ENCODE measurements around the gene CCDC142. TPM values are rescaled to one million over a fixed set of nuclear protein-coding genes. Genes with fewer than 3 reads are reported as not detected.

The CCDC142 gene
- total and polyA plus RNA-seq, 2 of the 8 experiments (the other 6 are each of a cell fraction or from before 2014, with no cell fraction given), result 6.0 to 10.7 TPM

- H3K79me1 ChIP-seq (ENCODE audit: low read depth, low read length), result peaks cover 13% of the 10 kb centered on the region; the same call in 1 of the 2 replicates
- H3K27me3 ChIP-seq (replicated peaks in 1 of 4; ENCODE audit: control insufficient read depth in 3 of 4, extremely low read depth in 1 of 4, insufficient read depth in 3 of 4, low read length in 3 of 4), result no peaks in the 10 kb centered on the region; a peak in 2 of 7 replicates
- H3K79me2 ChIP-seq (ENCODE audit: control insufficient read depth in 1 of 2, insufficient read depth in 2 of 2, low read length in 2 of 2), result peaks cover 4 to 34% of the 10 kb centered on the region in 2 experiments; a peak in 2 of 4 replicates
- no peaks in the 10 kb centered on the region for H3K9me3 ChIP-seq (ENCODE audit: insufficient read depth in 2 of 2, low read depth in 1 of 2, low read length in 1 of 2)
- no peak overlapping the region for H2BK20ac ChIP-seq (ENCODE audit: low read length)
- H3K56ac ChIP-seq (replicated peaks; ENCODE audit: insufficient read length, low read depth, low read length), result peak overlapping the region; percentile 38
- peak overlapping the region; percentile 87 for H3K27ac ChIP-seq (ENCODE audit: low read depth, low read length)
- H3K4me1 ChIP-seq (replicated peaks in 1 of 4; ENCODE audit: control insufficient read depth in 3 of 4, insufficient read depth in 4 of 4, low read length in 3 of 4), result peaks cover 4 to 24% (median 16%) of the 10 kb centered on the region in 4 experiments; a peak in 6 of 7 replicates
- peak overlapping the region; percentile 72; the same call in 1 of the 2 replicates for H4K8ac ChIP-seq (ENCODE audit: extremely low read depth, insufficient read depth, low read length)
- H3K4ac ChIP-seq (replicated peaks; ENCODE audit: insufficient read length, low read depth, low read length), result no peak overlapping the region
- H3K9ac ChIP-seq (replicated peaks in 1 of 4; ENCODE audit: extremely low read depth in 1 of 4, low read depth in 3 of 4, low read length in 3 of 4), result peak overlapping the region; percentile 64 to 77 (median 76)
- peaks cover 3 to 6% of the 10 kb centered on the region in 2 experiments for H4K20me1 ChIP-seq (replicated peaks in 1 of 2; ENCODE audit: control insufficient read depth in 1 of 2, insufficient read depth in 2 of 2, low read length in 2 of 2)
- H3K4me3 ChIP-seq (ENCODE audit: extremely low read depth in 1 of 4, insufficient read depth in 2 of 4, low read depth in 3 of 4, low read length in 4 of 4), result peak overlapping the region; percentile 69 to 90 (median 80)
- H2AFZ ChIP-seq (ENCODE audit: low read length), result 0 out of 2 replicates have a peak overlapping the region, but pooled peaks have one; percentile 71
- peaks cover 0 to under 1% (median 0%) of the 10 kb centered on the region in 4 experiments; a peak in 1 of 8 replicates for H3K36me3 ChIP-seq (ENCODE audit: control insufficient read depth in 2 of 4, insufficient read depth in 4 of 4, low read length in 3 of 4)
- FAIRE-seq (no peak), DNase-seq (ENCODE audit: low read depth in 1 of 2, low spot score in 2 of 2) (no peak)
- peaks cover 6% of the 10 kb centered on the region; the same call in 1 of the 2 replicates for H3K23me2 ChIP-seq (ENCODE audit: low read depth, low read length)
- no peak overlapping the region for H2BK12ac ChIP-seq (ENCODE audit: low read depth, low read length)
- H2BK120ac ChIP-seq (replicated peaks; ENCODE audit: low read depth, low read length), result no peak overlapping the region
- H2BK15ac ChIP-seq (ENCODE audit: low read length), result no peak overlapping the region
- H4K91ac ChIP-seq (replicated peaks; ENCODE audit: insufficient read length, low read length), result peak overlapping the region; percentile 38
- ChIA-PET POLR2A (ENCODE audit: partially characterized antibody) (interaction anchor here (0.6 to 3.9 kb wide), 15 partner anchors 9 to 92 kb away, joined by 3 to 66 read pairs (median 13); partner anchors contain the start of genes C2orf81, CCDC142, INO80B and MOGS), CTCF (ENCODE audit: partially characterized antibody) (interaction anchor here (1.1 to 3.1 kb wide), 5 partner anchors 16 to 52 kb away, joined by 3 to 16 read pairs (median 4); partner anchors contain the start of genes CCDC142, TTC31 and WBP1)
- peak overlapping the region; percentile 28 for H4K5ac ChIP-seq (ENCODE audit: insufficient read length, low read depth, low read length)
- 3% methylated on average over 31 of the region's 33 CpGs; no CpG with 5 or more reads in 1 of the 2 experiments for WGBS, 2 experiments (ENCODE audit: extremely low coverage in 1 of 2, insufficient coverage in 1 of 2, insufficient read length in 1 of 2, insufficient replicate concordance in 2 of 2, low coverage in 1 of 2, low lambda C conversion rate in 2 of 2, missing lambda C conversion rate in 1 of 2)
- H3K14ac ChIP-seq (ENCODE audit: insufficient read length), result no peak overlapping the region
- no peak overlapping the region for H2AK5ac ChIP-seq (ENCODE audit: low read depth, low read length)
- peak overlapping the region; percentile 81; the same call in 1 of the 2 replicates for H2BK5ac ChIP-seq (ENCODE audit: low read depth, low read length)
- no peak overlapping the region for H3K23ac ChIP-seq (ENCODE audit: insufficient read length)
- H3K18ac ChIP-seq (ENCODE audit: extremely low read depth, low read length), result peak overlapping the region; percentile 92
- TF ChIP-seq, protein P1, sequence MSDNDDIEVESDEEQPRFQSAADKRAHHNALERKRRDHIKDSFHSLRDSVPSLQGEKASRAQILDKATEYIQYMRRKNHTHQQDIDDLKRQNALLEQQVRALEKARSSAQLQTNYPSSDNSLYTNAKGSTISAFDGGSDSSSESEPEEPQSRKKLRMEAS (IDR thresholded peaks at IDR 0.05), result 0 out of 2 replicates have a peak, but pooled peaks have one; percentile 41
- TF ChIP-seq PHF8 (conservative IDR thresholded peaks at IDR 0.05; ENCODE audit: low read depth, low read length) (no peak), KDM4A (IDR thresholded peaks at IDR 0.05; ENCODE audit: low read depth, low read length, severe bottlenecking) (peak; percentile 32)
- TF ChIP-seq, protein P2, sequence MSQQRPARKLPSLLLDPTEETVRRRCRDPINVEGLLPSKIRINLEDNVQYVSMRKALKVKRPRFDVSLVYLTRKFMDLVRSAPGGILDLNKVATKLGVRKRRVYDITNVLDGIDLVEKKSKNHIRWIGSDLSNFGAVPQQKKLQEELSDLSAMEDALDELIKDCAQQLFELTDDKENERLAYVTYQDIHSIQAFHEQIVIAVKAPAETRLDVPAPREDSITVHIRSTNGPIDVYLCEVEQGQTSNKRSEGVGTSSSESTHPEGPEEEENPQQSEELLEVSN (IDR thresholded peaks at IDR 0.05), result peak; percentile 8; the same call in 1 of the 2 replicates
- H3K4me2 ChIP-seq (ENCODE audit: insufficient read depth in 1 of 2, low read depth in 2 of 2, low read length in 2 of 2), result peak overlapping the region; percentile 68 to 92
These were observed 41.6 kb downstream of the CCDC142 start for GRCh38 chr2:74441170-74441689.

All from H1 (cell line).